HG02973 (cell line): ENCODE measurements around the gene TRAPPC6A.

Source experiments
- ATAC-seq: cut with Tn5 transposase; IDR thresholded peaks from one replicate; pipeline ENCODE4 v1.9.1; 2021; ENCODE audit warnings: moderate library complexity; ENCODE audit not compliant: unreplicated experiment

The TRAPPC6A gene

GRCh38 chr19:45186509-45187334, 8.7 kb upstream of the TRAPPC6A start:
- no peak for ATAC-seq

- no peak for ATAC-seq
Measured at GRCh38 chr19:45184115-45184514, 6.1 kb upstream of the TRAPPC6A start.

GRCh38 chr19:45182758-45183157, 4.7 kb upstream of the TRAPPC6A start:
- ATAC-seq, result no peak

- no peak for ATAC-seq
Measured at GRCh38 chr19:45180936-45181335, 2.9 kb upstream of the TRAPPC6A start.

GRCh38 chr19:45179892-45180370, 1.9 kb upstream of the TRAPPC6A start:
- no peak for ATAC-seq

GRCh38 chr19:45179072-45179891, 1.2 kb upstream of the TRAPPC6A start:
- no peak for ATAC-seq

- ATAC-seq, result peak; percentile 80
Measured at GRCh38 chr19:45178262-45179071, 430 bp upstream of the TRAPPC6A start, which contains the start of gene BLOC1S3. Gene BLOC1S3, plus strand, starts transcription at chr19:45178784. Its CDS starts 513 bp downstream, at chr19:45179297.

GRCh38 chr19:45175515-45176345, 2.3 kb downstream of the TRAPPC6A start:
- ATAC-seq, result no peak

GRCh38 chr19:45173816-45174215, 4.2 kb downstream of the TRAPPC6A start:
- no peak for ATAC-seq

GRCh38 chr19:45172611-45173208, 5.3 kb downstream of the TRAPPC6A start:
- ATAC-seq, result no peak

- ATAC-seq, result no peak
Measured at GRCh38 chr19:45172173-45172572, 5.9 kb downstream of the TRAPPC6A start.

GRCh38 chr19:45171211-45171623, 6.8 kb downstream of the TRAPPC6A start:
- no peak for ATAC-seq

GRCh38 chr19:45170146-45171106, 7.6 kb downstream of the TRAPPC6A start:
- ATAC-seq, result no peak

- ATAC-seq, result no peak
Measured at GRCh38 chr19:45169602-45170001, 8.4 kb downstream of the TRAPPC6A start.

- ATAC-seq, result no peak
Measured at GRCh38 chr19:45168767-45169351, 9.2 kb downstream of the TRAPPC6A start.

- no peak for ATAC-seq
Measured at GRCh38 chr19:45166723-45167252, 11.2 kb downstream of the TRAPPC6A start.

- ATAC-seq, result peak; percentile 61
Measured at GRCh38 chr19:45164577-45165335, 13.3 kb downstream of the TRAPPC6A start.
